GM15510 (cell line): ENCODE data around the gene IDUA.

Source experiments
- POLR2A ChIP-seq: IDR thresholded peaks from 3 replicates; pipeline ENCODE4 v1.6.1; 2011; ENCODE audit warnings: borderline replicate concordance; ENCODE audit not compliant: insufficient read length; ENCODE audit errors: extremely low read depth

The IDUA gene

DNA sequence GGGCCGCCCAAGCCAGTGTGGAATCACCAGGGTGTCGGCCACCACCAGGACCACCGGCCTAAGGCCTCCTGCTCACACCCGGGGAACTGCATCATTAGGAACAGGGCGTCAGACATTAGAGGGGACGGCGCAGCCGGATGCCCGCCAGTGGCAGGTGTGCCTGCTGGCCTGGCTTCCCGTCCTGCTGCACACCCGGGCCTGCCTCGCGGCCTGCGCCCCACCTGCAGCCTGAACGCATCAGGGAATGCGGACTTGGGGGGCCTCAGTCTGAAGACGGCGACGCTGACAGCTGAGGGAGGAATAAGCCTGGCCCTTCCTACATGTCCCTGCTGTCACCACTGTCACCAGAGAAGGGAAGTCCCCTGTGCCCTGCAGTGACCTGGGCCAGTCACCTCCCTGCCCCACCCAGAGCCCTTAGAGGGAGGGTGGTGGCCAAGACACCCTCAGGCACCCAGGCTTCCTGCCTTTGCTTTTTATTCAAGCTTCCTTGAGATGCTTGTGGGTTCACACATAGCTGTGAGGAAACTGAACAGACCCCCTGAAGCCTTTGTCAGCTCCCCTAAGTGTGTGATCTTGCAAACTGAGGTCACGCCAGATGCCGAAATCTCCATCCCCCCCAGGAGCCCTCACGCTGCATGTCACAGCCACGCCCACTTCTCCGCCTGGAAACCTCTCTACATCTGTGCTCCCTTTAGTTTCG is 16.6 kb upstream of the IDUA start:
- TF ChIP-seq POLR2A, result no peak

DNA sequence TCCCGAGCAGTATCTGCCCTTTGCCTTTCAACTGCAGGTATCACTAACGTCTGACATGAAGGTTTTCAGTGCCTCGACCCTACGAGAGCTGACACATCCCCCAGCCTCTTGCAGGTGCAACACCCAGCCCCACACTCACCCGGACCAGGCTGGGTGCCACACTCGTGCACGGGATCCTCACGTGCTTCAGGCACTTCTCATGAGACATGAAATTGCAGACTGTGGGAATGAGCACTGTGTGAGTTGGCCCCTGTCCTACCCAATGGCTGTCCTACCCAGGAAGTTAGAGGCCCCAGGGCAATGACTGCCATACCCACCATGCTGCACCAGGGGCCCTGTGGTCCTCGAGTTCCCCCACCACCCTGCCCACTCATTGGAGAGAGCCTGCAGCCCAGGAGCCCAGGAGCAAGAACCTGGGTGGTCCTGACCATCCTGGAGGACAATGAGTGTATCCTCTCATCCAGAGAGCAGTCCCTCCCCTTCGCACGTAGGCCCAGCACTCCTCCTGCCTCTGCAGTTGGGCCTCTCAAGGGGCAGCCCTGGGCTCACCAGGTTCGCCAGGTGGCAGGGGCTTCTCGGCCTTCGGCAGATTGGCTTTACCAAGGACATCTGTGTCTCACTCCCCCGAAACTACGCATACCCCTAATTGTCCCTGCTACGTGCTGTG is 15.9 kb upstream of the IDUA start:
- no peak for TF ChIP-seq POLR2A

DNA sequence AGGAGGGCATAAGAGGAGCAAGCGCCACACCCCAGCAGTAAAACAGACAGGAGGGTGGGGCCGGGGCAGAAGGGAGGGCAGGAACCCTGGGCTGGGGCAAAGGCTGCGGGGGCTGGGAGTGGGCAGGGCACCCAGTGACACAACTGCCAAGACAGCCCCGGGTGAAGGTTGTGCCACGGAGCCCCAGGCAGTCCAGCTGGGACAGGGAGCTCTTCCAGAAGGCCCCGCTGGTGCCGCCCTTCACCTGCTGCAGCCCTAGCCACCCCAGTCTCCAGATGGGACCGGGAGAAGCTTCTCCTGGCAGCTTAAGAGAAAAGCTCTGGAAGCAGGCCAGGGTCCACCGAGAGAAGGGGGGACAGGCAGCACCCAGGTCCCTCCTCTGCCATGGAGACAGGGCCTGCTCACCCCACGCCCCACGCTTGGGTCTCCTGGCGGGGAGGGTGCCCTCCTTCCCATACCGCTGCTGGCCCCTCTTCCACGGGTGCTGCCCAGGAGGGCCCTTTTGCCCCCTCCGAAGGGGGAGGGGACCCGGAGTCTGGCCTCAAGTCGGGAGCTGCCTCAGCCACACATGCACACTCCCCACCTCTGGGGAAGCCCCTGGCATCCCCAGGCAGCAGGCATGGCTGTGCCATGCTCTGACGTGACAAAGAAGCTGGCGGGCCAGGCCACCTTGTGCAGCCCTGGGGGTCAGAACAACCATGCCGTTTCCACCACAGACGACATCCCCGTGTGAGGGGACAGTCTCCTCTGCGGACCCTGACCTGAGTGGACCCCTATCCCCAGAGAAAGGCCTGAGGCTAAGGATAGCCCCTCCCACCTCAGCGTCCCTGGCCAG is 15.0 kb upstream of the IDUA start:
- TF ChIP-seq POLR2A, result no peak

DNA sequence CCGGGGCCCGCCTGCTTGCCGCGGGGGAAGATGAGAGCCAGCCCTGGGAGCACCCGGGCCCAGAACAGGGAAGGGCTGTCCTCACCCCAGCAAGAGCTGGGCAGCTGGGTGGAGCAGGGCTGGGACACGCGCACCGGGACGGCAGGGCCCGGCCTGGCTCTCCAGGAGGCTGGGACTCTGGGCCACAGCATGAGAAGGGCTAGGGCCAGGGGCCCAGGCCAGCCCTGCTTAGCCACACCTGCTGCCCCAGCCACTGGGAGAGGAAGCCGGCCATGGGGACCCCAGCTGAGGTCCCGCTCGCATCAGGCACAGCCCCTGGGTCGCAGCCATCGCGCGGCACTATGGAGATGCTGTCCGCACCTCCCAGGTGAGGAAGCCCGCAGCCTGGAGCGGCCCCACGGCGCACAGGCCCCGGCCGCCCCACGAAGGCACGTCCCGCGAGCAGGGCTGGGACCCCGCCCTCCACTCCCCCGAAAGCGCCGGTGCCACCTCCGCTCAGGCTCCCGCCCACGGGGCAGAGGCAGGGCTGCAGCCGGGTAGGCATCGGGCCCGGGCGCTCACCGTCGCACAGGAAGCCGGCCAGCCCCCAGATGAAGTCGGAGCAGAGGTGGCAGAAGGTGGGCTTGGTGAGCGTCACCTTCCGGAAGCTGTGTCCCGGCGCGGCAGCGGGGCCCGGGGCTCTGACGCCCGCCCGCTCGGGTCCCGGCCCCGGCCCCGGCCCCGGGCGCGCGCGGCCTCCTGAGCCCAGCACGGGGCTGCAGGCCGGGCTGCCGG is 14.0 kb upstream of the IDUA start:
- TF ChIP-seq POLR2A, result no peak

DNA sequence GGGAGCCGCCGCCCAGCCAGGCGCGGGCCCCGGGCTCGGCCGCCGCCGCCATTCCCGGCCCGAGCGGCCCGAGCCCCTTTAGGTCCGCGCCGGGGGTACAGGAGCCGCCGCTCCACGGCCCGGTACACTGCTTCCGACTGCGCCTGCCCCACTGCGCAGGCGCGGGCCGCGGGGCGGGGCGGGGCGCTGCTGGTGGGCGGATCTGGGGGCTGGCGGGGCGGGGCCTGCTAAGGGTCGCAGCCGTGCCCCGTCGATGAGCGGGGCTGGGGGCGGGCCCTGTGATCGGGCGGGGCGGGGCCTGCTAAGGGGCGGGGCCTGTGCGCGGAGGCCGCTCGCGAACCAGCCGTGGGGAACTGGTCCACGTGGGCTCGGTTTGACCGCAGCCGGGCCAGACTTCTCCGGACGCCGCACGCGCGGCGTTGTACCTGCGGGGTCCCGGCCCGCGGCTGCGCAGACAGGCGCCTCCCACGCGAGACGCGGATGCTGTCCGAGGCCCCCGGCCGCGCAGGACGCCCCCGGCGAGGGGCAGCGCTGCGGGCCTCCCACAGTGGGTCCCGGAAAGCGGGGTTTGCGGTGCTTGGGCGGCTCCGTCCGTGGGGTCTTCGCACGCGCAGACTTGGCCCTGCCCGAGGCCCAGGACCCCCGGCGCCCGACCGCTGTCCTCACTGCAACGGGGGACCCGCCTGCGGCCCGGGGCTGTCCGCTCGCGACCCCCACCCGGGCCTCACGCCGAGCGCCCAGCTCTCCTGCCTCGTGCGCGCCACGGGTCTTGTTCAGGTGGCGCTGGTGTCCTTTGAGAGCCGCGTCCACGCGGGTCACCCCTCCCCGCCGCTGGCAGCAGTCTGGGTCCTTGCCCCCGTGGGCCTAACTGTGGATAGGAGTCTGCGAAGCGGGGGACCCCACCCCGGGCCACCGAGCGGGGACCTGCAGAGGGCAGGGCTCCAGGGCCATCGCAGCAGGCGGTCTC is 13.1 kb upstream of the IDUA start, which contains the start of gene DGKQ:
Gene DGKQ, minus strand, starts transcription at position 139 of the 967 bp plus-strand sequence. Its CDS starts 87 bp downstream, at position 52.
- peak; percentile 73 for TF ChIP-seq POLR2A

- no peak for TF ChIP-seq POLR2A
These were observed 12.2 kb upstream of the IDUA start for GRCh38 chr4:974668-975067.

DNA sequence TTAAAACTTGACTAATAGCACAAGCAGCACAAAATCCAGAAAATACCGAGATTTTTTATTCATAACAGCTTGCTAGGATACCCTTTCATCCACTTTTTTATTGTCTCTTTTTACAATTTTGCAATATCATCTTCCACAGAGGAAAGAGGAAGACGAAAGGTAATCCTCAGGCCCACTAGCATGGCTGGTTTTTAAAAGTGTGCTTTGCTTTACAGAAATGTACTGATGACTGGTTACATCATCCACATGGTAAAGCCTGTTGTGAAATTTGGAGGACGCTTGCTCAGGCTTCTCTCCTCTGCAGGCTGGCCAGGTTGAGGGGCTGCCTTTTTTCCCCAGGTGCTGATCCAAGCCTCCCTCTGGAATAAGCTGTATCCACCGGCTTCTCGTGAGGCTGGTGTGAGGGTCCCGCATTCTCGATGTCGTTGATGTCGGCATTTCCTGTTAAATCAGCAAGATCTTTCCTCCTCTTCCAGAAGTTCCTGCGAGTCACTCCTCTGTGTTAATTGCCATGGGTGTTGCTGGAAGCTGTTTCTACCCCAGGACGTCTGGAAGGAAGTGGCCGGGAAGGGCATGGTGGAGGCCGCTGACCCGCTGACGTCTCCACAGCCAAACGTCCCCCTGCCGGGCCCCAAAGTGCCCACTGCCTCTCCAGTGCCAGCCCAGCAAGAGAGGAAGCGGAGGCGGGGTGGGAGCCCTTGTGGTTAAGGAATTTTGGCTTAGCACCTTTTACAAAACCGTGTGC is 7.7 kb upstream of the IDUA start:
- TF ChIP-seq POLR2A, result no peak

DNA sequence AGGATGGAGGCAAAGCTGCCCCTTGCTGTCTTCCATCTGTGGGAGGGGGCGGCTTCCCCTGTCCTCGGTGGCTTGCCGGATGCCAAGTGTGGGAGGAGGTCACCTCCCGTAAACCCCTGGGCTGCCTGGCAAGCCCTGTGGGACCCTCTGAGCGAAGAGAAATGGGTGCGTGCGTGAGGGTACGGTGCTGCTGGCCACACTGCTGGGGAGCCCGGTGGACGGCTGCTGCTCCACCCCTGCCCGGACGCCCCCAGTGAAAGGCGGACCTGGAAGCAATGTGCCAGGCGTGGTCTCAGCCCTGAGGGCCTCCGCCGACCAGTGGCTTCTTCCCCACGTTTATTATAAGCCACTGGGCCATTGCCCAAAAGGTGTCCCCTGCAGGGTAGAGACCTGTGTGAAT is 4.6 kb upstream of the IDUA start:
- no peak for TF ChIP-seq POLR2A

GRCh38 chr4:982814-983213 is 4.0 kb upstream of the IDUA start:
- no peak for TF ChIP-seq POLR2A

DNA sequence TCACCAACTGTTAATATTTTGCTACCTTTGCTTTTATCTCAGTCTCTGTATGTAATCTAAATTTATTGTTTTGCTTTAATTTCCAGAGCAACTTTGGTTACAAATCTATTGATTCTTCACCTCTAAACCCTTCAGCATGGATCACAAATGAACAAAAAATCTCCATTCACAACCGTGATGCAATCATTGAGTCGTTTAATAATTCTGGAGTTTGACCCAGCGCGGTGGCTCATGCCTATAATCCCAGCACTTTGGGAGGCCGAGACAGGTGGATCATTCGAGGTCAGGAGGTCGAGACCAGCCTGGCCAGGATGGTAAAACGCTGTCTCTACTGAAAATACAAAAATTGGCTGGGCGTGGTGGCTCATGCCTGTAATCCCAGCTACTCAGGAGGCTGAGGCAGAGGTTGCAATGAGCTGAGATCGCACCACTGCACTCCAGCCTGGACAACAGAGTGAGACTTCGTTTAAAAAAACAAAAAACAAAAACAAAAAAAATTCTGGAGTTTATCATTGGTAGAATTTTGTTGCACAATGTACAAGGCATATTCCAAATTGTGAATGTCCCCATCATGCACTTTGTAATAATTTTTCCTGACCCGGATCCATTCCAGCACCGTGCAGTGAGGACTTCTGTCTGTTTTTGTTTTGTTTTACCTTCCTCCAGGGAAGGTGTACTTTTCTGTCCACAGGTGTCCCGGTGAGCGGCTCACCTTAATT is 2.3 kb upstream of the IDUA start:
- TF ChIP-seq POLR2A, result no peak

GRCh38 chr4:985123-985830 is 1.6 kb upstream of the IDUA start:
- TF ChIP-seq POLR2A, result peak; percentile 23

- no peak for TF ChIP-seq POLR2A
These were observed 391 bp upstream of the IDUA start for GRCh38 chr4:986428-986878.
